ENCODE data around the gene ABCA2. TPM values are rescaled to one million over a fixed set of nuclear protein-coding genes. Genes with fewer than 3 reads are reported as not detected.

Gene ABCA2
- total RNA-seq, 1 donor from 2014 or later, result 45.0 TPM

GRCh38 chr9:136961279-136962065, 66.6 kb downstream of the ABCA2 start:
- TF ChIP-seq CTCF (IDR thresholded peaks at IDR 0.05), result no peak
- Histone ChIP-seq H3K27me3 (ENCODE audit: low read depth) (no peaks in the 10 kb centered on the region), H3K4me1 (peaks cover 8% of the 10 kb centered on the region), H3K36me3 (no peaks in the 10 kb centered on the region), H3K4me3 (no peak overlapping the region), H3K27ac (no peak overlapping the region), H3K9me3 (no peaks in the 10 kb centered on the region)
- ATAC-seq (peak; percentile 10 to 48), DNase-seq (no peak)
- intact Hi-C loops (cut with DNase I), result no loop called here

GRCh38 chr9:136960938-136961275, 67.1 kb downstream of the ABCA2 start:
- no peak for ATAC-seq
- no peak for TF ChIP-seq CTCF (IDR thresholded peaks at IDR 0.05)
- Histone ChIP-seq H3K4me1 (peaks cover 2% of the 10 kb centered on the region), H3K9me3 (no peaks in the 10 kb centered on the region), H3K36me3 (no peaks in the 10 kb centered on the region), H3K27me3 (ENCODE audit: low read depth) (no peaks in the 10 kb centered on the region), H3K4me3 (no peak overlapping the region), H3K27ac (no peak overlapping the region)
- intact Hi-C loops (cut with DNase I), result no loop called here
- DNase-seq, result no peak

GRCh38 chr9:136960212-136960937, 67.7 kb downstream of the ABCA2 start:
- no peaks in the 10 kb centered on the region for H3K9me3 ChIP-seq
- no peak for TF ChIP-seq CTCF (IDR thresholded peaks at IDR 0.05)
- H3K27ac ChIP-seq, result no peak overlapping the region
- DNase-seq (no peak), ATAC-seq (peak; percentile 14 to 27)
- H3K36me3 ChIP-seq, result no peaks in the 10 kb centered on the region
- no peak overlapping the region for H3K4me3 ChIP-seq
- no peaks in the 10 kb centered on the region for H3K4me1 ChIP-seq
- intact Hi-C loops (cut with DNase I), result no loop called here
- H3K27me3 ChIP-seq (ENCODE audit: low read depth), result no peaks in the 10 kb centered on the region

GRCh38 chr9:136958898-136959850, 68.9 kb downstream of the ABCA2 start:
- no peak overlapping the region for H3K4me3 ChIP-seq
- TF ChIP-seq CTCF (IDR thresholded peaks at IDR 0.05), result no peak
- ATAC-seq (peak in 1 of 2 donors; percentile 16), DNase-seq (no peak)
- intact Hi-C loops (cut with DNase I), result no loop called here
- no peaks in the 10 kb centered on the region for H3K27me3 ChIP-seq (ENCODE audit: low read depth)
- H3K27ac ChIP-seq, result peak overlapping the region; percentile 31
- H3K36me3 ChIP-seq, result no peaks in the 10 kb centered on the region
- no peaks in the 10 kb centered on the region for H3K4me1 ChIP-seq
- H3K9me3 ChIP-seq, result no peaks in the 10 kb centered on the region

DNA sequence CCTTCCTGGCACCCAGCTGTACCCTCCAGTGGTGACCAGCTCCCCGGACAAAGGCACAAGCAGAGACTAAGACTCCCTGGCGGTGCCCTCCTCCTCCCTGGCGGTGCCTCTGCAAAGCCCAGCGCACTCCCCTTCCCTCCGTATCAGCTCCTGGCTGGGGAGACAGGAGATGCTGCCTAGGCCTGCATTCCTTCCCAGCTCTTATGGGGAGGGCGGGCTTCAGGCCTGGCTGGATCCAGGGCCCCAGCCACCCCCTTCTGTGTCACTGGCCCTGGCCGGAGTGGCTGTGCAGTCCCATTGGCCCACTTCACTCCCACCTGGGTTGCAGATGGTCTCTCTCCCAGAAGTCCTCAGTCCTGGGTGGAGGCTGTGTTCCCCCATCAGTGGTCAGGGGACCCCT, 69.6 kb downstream of the ABCA2 start:
- no peak for ATAC-seq
- Histone ChIP-seq H3K4me1 (no peaks in the 10 kb centered on the region), H3K27ac (no peak overlapping the region), H3K4me3 (no peak overlapping the region), H3K27me3 (ENCODE audit: low read depth) (no peaks in the 10 kb centered on the region), H3K9me3 (no peaks in the 10 kb centered on the region), H3K36me3 (no peaks in the 10 kb centered on the region)
- TF ChIP-seq CTCF (IDR thresholded peaks at IDR 0.05), result no peak
- no peak for DNase-seq
- intact Hi-C loops (cut with DNase I), result no loop called here

Measured in lower lobe of right lung (tissue), 2 donors.